A549 (cell line): ENCODE data around the gene NFIA. TPM values are rescaled to one million over a fixed set of nuclear protein-coding genes. Genes with fewer than 3 reads are reported as not detected.

Experiments used
- ATAC-seq, 2 experiments: fragments of 200-7000 bp in 1 of 2; fragments of >200 bp in 1 of 2; cut with Nextera tagmentation in 1 of 2; cut with Tn5 transposase in 1 of 2; 3 replicates each; pipeline versions ENCODE4 v1.8.0 to v1.9.1; 2018 to 2020; ENCODE audit warnings: mild to moderate bottlenecking in 1 of 2, moderate library complexity in 1 of 2
- CTCF ChIA-PET: fragments of 300-600 bp; sonication (Branson Sonifier 250); formaldehyde crosslinking; extraction: SDS; loops from one replicate; lab custom pipeline; 2021; ENCODE audit warnings: antibody characterized with exemption, inconsistent platforms; lab: Yijun Ruan, JAX
- POLR2A ChIA-PET: fragments of 350-600 bp; formaldehyde crosslinking; extraction: SDS; loops from one replicate; lab custom pipeline; 2021; ENCODE audit warnings: antibody characterized with exemption, inconsistent platforms; lab: Yijun Ruan, JAX
- DNase-seq, 2 experiments: peaks; one replicate each; pipeline versions ENCODE4 v3.0.0 to v3.0.0-alpha.2; 2011 to 2016; ENCODE audit warnings: low read depth in 1 of 2, low spot score in 1 of 2
- FAIRE-seq: peaks from 2 replicates; lab custom pipeline; 2011; peaks lifted over from hg19 to GRCh38; lab: Jason Lieb, UNC
- H3K27ac ChIP-seq, 2 experiments: fragments of >200 bp; sonication (Bioruptor Twin); formaldehyde crosslinking; 3 replicates each; pipeline ENCODE4 v1.5.1; 2016 to 2017
- H3K4me1 ChIP-seq: fragments of >200 bp; sonication (Bioruptor Twin); formaldehyde crosslinking; 3 replicates; pipeline ENCODE4 v1.6.1; 2016
- H3K4me2 ChIP-seq: fragments of >200 bp; sonication (Bioruptor Twin); formaldehyde crosslinking; 3 replicates; pipeline ENCODE4 v1.6.1; 2016
- H3K4me3 ChIP-seq: fragments of >200 bp; sonication (Bioruptor Twin); formaldehyde crosslinking; 3 replicates; pipeline ENCODE4 v1.5.1; 2016
- H3K9me3 ChIP-seq: fragments of >200 bp; sonication (Bioruptor Twin); formaldehyde crosslinking; 3 replicates; pipeline ENCODE4 v1.6.1; 2016
- BCL3 ChIP-seq: fragments of >200 bp; sonication (Bioruptor Twin); formaldehyde crosslinking; IDR thresholded peaks from 3 replicates; pipeline ENCODE4 v1.6.1; 2016
- CBX2 ChIP-seq: fragments of 200-600 bp; sonication (generic); IDR thresholded peaks from 2 replicates; pipeline ENCODE4 v1.6.1; 2016; ENCODE audit warnings: low read depth, mild to moderate bottlenecking, borderline replicate concordance
- CBX8 ChIP-seq: fragments of 200-600 bp; sonication (generic); IDR thresholded peaks from 2 replicates; pipeline ENCODE4 v1.6.1; 2016
- CEBPB ChIP-seq, 2 experiments: fragments of >200 bp in 1 of 2; sonication (Bioruptor Twin) in 1 of 2; formaldehyde crosslinking in 1 of 2; IDR thresholded peaks; 2 replicates each; pipeline ENCODE4 v1.6.1; 2012 to 2016
- CHD2 ChIP-seq: fragments of 150-350 bp; IDR thresholded peaks from 2 replicates; pipeline ENCODE4 v1.6.1; 2014; ENCODE audit warnings: low read length; ENCODE audit not compliant: partially characterized antibody
- CHD4 ChIP-seq: fragments of 200-600 bp; sonication (generic); IDR thresholded peaks from 2 replicates; pipeline ENCODE4 v1.6.1; 2016; ENCODE audit warnings: antibody characterized with exemption, mild to moderate bottlenecking, borderline replicate concordance
- ELK1 ChIP-seq: fragments of 150-350 bp; IDR thresholded peaks from 2 replicates; pipeline ENCODE4 v1.6.1; 2014; ENCODE audit warnings: low read depth, mild to moderate bottlenecking, low read length
- ESRRA ChIP-seq: fragments of 150-350 bp; IDR thresholded peaks from 2 replicates; pipeline ENCODE4 v1.6.1; 2014; ENCODE audit warnings: mild to moderate bottlenecking, low read length, borderline replicate concordance
- FOSL2 ChIP-seq, 2 experiments: fragments of 450-650 bp in 1 of 2; fragments of >200 bp in 1 of 2; sonication (Bioruptor Twin) in 1 of 2; formaldehyde crosslinking; IDR thresholded peaks; 2 replicates each; pipeline versions ENCODE4 v1.5.0 to v1.6.1; 2016 to 2020; ENCODE audit warnings: mild to moderate bottlenecking in 1 of 2, moderate library complexity in 1 of 2
- GATA3 ChIP-seq: IDR thresholded peaks from 2 replicates; pipeline ENCODE4 v1.6.1; 2012; ENCODE audit warnings: borderline replicate concordance
- HOXB13 ChIP-seq: fragments of 250-450 bp; sonication (Bioruptor Pico); IDR thresholded peaks from 2 replicates; pipeline ENCODE4 v1.5.0; 2020; ENCODE audit warnings: low read depth, mild to moderate bottlenecking, moderate library complexity
- JUN ChIP-seq, 2 experiments: fragments of >200 bp; sonication (Bioruptor Twin); formaldehyde crosslinking; IDR thresholded peaks; 2 replicates in 1 of 2; 3 replicates in 1 of 2; pipeline ENCODE4 v1.6.1; 2016 to 2017
- MAFK ChIP-seq: fragments of 450-650 bp; IDR thresholded peaks from 2 replicates; pipeline ENCODE4 v1.6.1; 2014; ENCODE audit not compliant: partially characterized antibody
- MAZ ChIP-seq: fragments of 150-350 bp; IDR thresholded peaks from 2 replicates; pipeline ENCODE4 v1.6.1; 2014; ENCODE audit warnings: antibody characterized with exemption, low read depth, low read length, borderline replicate concordance
- NFE2L2 ChIP-seq: fragments of 150-350 bp; conservative IDR thresholded peaks from 2 replicates; pipeline ENCODE4 v1.6.1; 2014; ENCODE audit warnings: low read length
- NR3C1 ChIP-seq: fragments of >200 bp; sonication (Bioruptor Twin); formaldehyde crosslinking; IDR thresholded peaks from 3 replicates; pipeline ENCODE4 v1.6.1; 2017
- RNF2 ChIP-seq: fragments of 200-600 bp; sonication (generic); IDR thresholded peaks from 2 replicates; pipeline ENCODE4 v1.6.1; 2016; ENCODE audit warnings: low read depth, mild to moderate bottlenecking, antibody characterized with exemption, moderate library complexity, borderline replicate concordance
- SMC3 ChIP-seq: fragments of >200 bp; sonication (Bioruptor Twin); formaldehyde crosslinking; IDR thresholded peaks from 3 replicates; pipeline ENCODE4 v1.6.1; 2018; ENCODE audit warnings: inconsistent platforms
- TP53 ChIP-seq: fragments of 250-450 bp; sonication (Bioruptor Pico); IDR thresholded peaks from 2 replicates; pipeline ENCODE4 v1.5.0; 2021; ENCODE audit warnings: mild to moderate bottlenecking, moderate library complexity
- USF2 ChIP-seq: fragments of 450-650 bp; IDR thresholded peaks from 2 replicates; pipeline ENCODE4 v1.6.1; 2014; ENCODE audit warnings: antibody characterized with exemption
- ZFP36 ChIP-seq: fragments of 450-650 bp; IDR thresholded peaks from 2 replicates; pipeline ENCODE4 v1.6.1; 2014; ENCODE audit warnings: borderline replicate concordance; ENCODE audit not compliant: partially characterized antibody
- ZNF302 ChIP-seq: fragments of 250-450 bp; sonication (Bioruptor Pico); IDR thresholded peaks from 2 replicates; pipeline ENCODE4 v1.9.0; 2021; ENCODE audit warnings: inconsistent platforms, mild to moderate bottlenecking, moderate library complexity
- ZSCAN20 ChIP-seq: fragments of 250-450 bp; sonication (Bioruptor Pico); IDR thresholded peaks from 2 replicates; pipeline ENCODE4 v1.8.0; 2022; ENCODE audit warnings: mild to moderate bottlenecking, moderate library complexity
- WGBS: methylation state at CpG from one replicate; pipeline ENCODE4 v1.1.6; 2017; ENCODE audit errors: missing lambda C conversion rate; 5-methylcytosine and 5-hydroxymethylcytosine counted together
- polyA plus RNA-seq, 4 experiments: library from polyadenylated mRNA; depleted of rRNA in 3 of 4; stranded (reverse); fragments of >200 nt; fragmentation: RNase III in 1 of 4; extraction: RNeasy Plus Mini Kit Qiagen cat#74134 plus additional on column Dnase treatment in 1 of 4; gene quantifications; 2 replicates in 3 of 4; 3 replicates in 1 of 4; pipeline ENCODE4 v1.2.3, GENCODE V29; 2011 to 2017
- TF ChIP-seq, protein P1 (sequence below): IDR thresholded peaks from 2 replicates; pipeline ENCODE4 v1.6.1; 2012; ENCODE audit warnings: low read depth, borderline replicate concordance
- TF ChIP-seq, protein P2 (sequence below): IDR thresholded peaks from 2 replicates; pipeline ENCODE4 v1.6.1; 2012
- TF ChIP-seq, protein P3 (sequence below): fragments of 200-600 bp; sonication (generic); IDR thresholded peaks from 2 replicates; pipeline ENCODE4 v1.6.1; 2016; ENCODE audit warnings: antibody characterized with exemption, mild to moderate bottlenecking, moderate library complexity
- TF ChIP-seq, protein P4 (sequence below): fragments of >200 bp; sonication (Bioruptor Twin); formaldehyde crosslinking; IDR thresholded peaks from 3 replicates; pipeline ENCODE4 v1.5.1; 2016
- TF ChIP-seq, protein P5 (sequence below): fragments of 250-450 bp; sonication (Bioruptor Pico); IDR thresholded peaks from 2 replicates; pipeline ENCODE4 v1.5.0; 2020; ENCODE audit warnings: low read depth, mild to moderate bottlenecking, moderate library complexity

NFIA gene
- polyA plus RNA-seq, 2 of the 4 experiments (the other 2 are of a cell fraction): 6.5 to 25.8 TPM

GRCh38 chr1:61104220-61104671 is 21.9 kb downstream of the NFIA start:
- TF ChIP-seq GATA3 (no peak), RNF2 (no peak), NFE2L2 (no peak), CBX2 (no peak), ELK1 (no peak), MAZ (no peak), TP53 (CRISPR knock-in tag) (no peak), CBX8 (no peak), CHD4 (no peak), ZFP36 (no peak), CHD2 (no peak), MAFK (no peak), HOXB13 (CRISPR knock-in tag) (no peak), NR3C1 (no peak)
- TF ChIP-seq, protein P1, sequence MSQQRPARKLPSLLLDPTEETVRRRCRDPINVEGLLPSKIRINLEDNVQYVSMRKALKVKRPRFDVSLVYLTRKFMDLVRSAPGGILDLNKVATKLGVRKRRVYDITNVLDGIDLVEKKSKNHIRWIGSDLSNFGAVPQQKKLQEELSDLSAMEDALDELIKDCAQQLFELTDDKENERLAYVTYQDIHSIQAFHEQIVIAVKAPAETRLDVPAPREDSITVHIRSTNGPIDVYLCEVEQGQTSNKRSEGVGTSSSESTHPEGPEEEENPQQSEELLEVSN: no peak
- CTCF ChIA-PET: no interaction called here
- DNase-seq: no peak
- FAIRE-seq: no peak
- 85% methylated on average over 3 of the region's 3 CpGs for WGBS
- no peak for ATAC-seq
- peaks cover 6% of the 10 kb centered on the region; the same call in 1 of the 3 replicates for H3K4me1 ChIP-seq
- POLR2A ChIA-PET: no interaction called here
- no peak overlapping the region for H3K4me3 ChIP-seq
- no peak overlapping the region for H3K4me2 ChIP-seq
- no peak overlapping the region for H3K27ac ChIP-seq
- H3K9me3 ChIP-seq: peaks cover 4% of the 10 kb centered on the region; the same call in 1 of the 3 replicates

DNA sequence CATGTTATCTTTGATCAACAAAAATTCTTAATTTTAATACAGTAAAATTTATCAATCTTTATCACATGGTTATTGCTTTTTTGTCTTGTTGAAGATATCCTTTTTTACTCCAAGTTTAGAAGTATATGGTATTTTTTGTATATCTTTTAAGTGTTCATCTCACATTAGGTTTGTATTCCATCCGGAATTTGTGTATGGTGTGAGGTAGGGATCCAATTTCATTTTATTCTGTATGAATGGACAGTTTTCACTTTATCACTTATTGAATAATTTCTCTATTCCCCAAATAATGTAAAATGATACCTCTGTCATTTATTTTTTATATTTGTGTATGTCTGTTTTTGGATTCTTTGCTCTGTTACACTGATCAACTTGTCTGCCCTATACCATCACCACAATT is 25.3 kb downstream of the NFIA start:
- Histone ChIP-seq H3K4me3 (no peak overlapping the region), H3K4me2 (no peak overlapping the region), H3K9me3 (peaks cover 4% of the 10 kb centered on the region; the same call in 1 of the 3 replicates), H3K27ac (no peak overlapping the region), H3K4me1 (peaks cover 4% of the 10 kb centered on the region; the same call in 1 of the 3 replicates)
- 96% methylated on average over 1 of the region's 1 CpG for WGBS
- CTCF ChIA-PET: no interaction called here
- ATAC-seq (no peak), DNase-seq (no peak), FAIRE-seq (no peak)
- POLR2A ChIA-PET: no interaction called here
- TF ChIP-seq JUN (IDR thresholded peaks at IDR 0.05): no peak
- TF ChIP-seq, protein P2, sequence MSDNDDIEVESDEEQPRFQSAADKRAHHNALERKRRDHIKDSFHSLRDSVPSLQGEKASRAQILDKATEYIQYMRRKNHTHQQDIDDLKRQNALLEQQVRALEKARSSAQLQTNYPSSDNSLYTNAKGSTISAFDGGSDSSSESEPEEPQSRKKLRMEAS: no peak
- no peak for TF ChIP-seq RNF2
- TF ChIP-seq, protein P3, sequence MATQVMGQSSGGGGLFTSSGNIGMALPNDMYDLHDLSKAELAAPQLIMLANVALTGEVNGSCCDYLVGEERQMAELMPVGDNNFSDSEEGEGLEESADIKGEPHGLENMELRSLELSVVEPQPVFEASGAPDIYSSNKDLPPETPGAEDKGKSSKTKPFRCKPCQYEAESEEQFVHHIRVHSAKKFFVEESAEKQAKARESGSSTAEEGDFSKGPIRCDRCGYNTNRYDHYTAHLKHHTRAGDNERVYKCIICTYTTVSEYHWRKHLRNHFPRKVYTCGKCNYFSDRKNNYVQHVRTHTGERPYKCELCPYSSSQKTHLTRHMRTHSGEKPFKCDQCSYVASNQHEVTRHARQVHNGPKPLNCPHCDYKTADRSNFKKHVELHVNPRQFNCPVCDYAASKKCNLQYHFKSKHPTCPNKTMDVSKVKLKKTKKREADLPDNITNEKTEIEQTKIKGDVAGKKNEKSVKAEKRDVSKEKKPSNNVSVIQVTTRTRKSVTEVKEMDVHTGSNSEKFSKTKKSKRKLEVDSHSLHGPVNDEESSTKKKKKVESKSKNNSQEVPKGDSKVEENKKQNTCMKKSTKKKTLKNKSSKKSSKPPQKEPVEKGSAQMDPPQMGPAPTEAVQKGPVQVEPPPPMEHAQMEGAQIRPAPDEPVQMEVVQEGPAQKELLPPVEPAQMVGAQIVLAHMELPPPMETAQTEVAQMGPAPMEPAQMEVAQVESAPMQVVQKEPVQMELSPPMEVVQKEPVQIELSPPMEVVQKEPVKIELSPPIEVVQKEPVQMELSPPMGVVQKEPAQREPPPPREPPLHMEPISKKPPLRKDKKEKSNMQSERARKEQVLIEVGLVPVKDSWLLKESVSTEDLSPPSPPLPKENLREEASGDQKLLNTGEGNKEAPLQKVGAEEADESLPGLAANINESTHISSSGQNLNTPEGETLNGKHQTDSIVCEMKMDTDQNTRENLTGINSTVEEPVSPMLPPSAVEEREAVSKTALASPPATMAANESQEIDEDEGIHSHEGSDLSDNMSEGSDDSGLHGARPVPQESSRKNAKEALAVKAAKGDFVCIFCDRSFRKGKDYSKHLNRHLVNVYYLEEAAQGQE: no peak
- TF ChIP-seq USF2: no peak
- TF ChIP-seq, protein P4, sequence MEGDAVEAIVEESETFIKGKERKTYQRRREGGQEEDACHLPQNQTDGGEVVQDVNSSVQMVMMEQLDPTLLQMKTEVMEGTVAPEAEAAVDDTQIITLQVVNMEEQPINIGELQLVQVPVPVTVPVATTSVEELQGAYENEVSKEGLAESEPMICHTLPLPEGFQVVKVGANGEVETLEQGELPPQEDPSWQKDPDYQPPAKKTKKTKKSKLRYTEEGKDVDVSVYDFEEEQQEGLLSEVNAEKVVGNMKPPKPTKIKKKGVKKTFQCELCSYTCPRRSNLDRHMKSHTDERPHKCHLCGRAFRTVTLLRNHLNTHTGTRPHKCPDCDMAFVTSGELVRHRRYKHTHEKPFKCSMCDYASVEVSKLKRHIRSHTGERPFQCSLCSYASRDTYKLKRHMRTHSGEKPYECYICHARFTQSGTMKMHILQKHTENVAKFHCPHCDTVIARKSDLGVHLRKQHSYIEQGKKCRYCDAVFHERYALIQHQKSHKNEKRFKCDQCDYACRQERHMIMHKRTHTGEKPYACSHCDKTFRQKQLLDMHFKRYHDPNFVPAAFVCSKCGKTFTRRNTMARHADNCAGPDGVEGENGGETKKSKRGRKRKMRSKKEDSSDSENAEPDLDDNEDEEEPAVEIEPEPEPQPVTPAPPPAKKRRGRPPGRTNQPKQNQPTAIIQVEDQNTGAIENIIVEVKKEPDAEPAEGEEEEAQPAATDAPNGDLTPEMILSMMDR: no peak
- TF ChIP-seq ZSCAN20 (CRISPR knock-in tag): no peak
- no peak for TF ChIP-seq FOSL2 (IDR thresholded peaks at IDR 0.05)
- no peak for TF ChIP-seq FOSL2 (CRISPR knock-in tag; IDR thresholded peaks at IDR 0.05)
- TF ChIP-seq, protein P5, sequence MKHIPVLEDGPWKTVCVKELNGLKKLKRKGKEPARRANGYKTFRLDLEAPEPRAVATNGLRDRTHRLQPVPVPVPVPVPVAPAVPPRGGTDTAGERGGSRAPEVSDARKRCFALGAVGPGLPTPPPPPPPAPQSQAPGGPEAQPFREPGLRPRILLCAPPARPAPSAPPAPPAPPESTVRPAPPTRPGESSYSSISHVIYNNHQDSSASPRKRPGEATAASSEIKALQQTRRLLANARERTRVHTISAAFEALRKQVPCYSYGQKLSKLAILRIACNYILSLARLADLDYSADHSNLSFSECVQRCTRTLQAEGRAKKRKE (CRISPR knock-in tag): no peak
- TF ChIP-seq ESRRA: no peak
- TF ChIP-seq SMC3: no peak
- TF ChIP-seq HOXB13 (CRISPR knock-in tag): no peak
- no peak for TF ChIP-seq CBX2
- TF ChIP-seq CEBPB (IDR thresholded peaks at IDR 0.05): no peak
- no peak for TF ChIP-seq BCL3
- no peak for TF ChIP-seq ZNF302 (CRISPR knock-in tag)
